Neural crest cell (in vitro differentiated cells): ENCODE measurements around the gene SLC7A7. TPM values are rescaled to one million over a fixed set of nuclear protein-coding genes. Genes with fewer than 3 reads are reported as not detected.

Experiments
- DNase-seq: peaks from one replicate; pipeline ENCODE4 v3.0.0; 2021; ENCODE audit warnings: low read depth, mixed read lengths, low spot score
- H3K27ac Mint-ChIP-seq: one replicate; pipeline ENCODE4 v1.8.0; 2021; ENCODE audit warnings: mild to moderate bottlenecking, mixed read lengths; ENCODE audit not compliant: unreplicated experiment
- H3K27me3 Mint-ChIP-seq: 2 replicates; pipeline ENCODE4 v1.8.0; 2021; ENCODE audit warnings: low read depth, mild to moderate bottlenecking, mixed read lengths
- H3K36me3 Mint-ChIP-seq: 2 replicates; pipeline ENCODE4 v1.8.0; 2021; ENCODE audit warnings: low read depth, mild to moderate bottlenecking, mixed read lengths
- H3K4me1 Mint-ChIP-seq: 2 replicates; pipeline ENCODE4 v1.8.0; 2021; ENCODE audit warnings: mixed read lengths
- H3K4me3 Mint-ChIP-seq: one replicate; pipeline ENCODE4 v1.8.0; 2021; ENCODE audit warnings: mild to moderate bottlenecking, mixed read lengths
- H3K9me3 Mint-ChIP-seq: 2 replicates; pipeline ENCODE4 v1.8.0; 2021; ENCODE audit warnings: mixed read lengths
- total RNA-seq: library from RNA; stranded (reverse); gene quantifications from 2 replicates; pipeline ENCODE4 v1.2.1, GENCODE V29; 2021
- TF ChIP-seq, protein P1 (sequence below): fragments of 200-600 bp; sonication (generic); conservative IDR thresholded peaks from 2 replicates; pipeline ENCODE4 v1.5.0; 2021; ENCODE audit warnings: antibody characterized with exemption, mild to moderate bottlenecking

The SLC7A7 gene
- total RNA-seq, 1 donor from 2014 or later = 0.54 TPM

- no peaks in the 10 kb centered on the region for H3K27me3 Mint-ChIP-seq
- peaks cover 21% of the 10 kb centered on the region for H3K36me3 Mint-ChIP-seq
- H3K9me3 Mint-ChIP-seq = no peaks in the 10 kb centered on the region
- no peak overlapping the region for H3K4me3 Mint-ChIP-seq
- H3K4me1 Mint-ChIP-seq = peaks cover 14% of the 10 kb centered on the region
- H3K27ac Mint-ChIP-seq = no peak overlapping the region
- TF ChIP-seq, protein P1, sequence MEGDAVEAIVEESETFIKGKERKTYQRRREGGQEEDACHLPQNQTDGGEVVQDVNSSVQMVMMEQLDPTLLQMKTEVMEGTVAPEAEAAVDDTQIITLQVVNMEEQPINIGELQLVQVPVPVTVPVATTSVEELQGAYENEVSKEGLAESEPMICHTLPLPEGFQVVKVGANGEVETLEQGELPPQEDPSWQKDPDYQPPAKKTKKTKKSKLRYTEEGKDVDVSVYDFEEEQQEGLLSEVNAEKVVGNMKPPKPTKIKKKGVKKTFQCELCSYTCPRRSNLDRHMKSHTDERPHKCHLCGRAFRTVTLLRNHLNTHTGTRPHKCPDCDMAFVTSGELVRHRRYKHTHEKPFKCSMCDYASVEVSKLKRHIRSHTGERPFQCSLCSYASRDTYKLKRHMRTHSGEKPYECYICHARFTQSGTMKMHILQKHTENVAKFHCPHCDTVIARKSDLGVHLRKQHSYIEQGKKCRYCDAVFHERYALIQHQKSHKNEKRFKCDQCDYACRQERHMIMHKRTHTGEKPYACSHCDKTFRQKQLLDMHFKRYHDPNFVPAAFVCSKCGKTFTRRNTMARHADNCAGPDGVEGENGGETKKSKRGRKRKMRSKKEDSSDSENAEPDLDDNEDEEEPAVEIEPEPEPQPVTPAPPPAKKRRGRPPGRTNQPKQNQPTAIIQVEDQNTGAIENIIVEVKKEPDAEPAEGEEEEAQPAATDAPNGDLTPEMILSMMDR = no peak
- DNase-seq = no peak
These were observed 42.5 kb downstream of the SLC7A7 start for GRCh38 chr14:22772725-22773124.

DNA sequence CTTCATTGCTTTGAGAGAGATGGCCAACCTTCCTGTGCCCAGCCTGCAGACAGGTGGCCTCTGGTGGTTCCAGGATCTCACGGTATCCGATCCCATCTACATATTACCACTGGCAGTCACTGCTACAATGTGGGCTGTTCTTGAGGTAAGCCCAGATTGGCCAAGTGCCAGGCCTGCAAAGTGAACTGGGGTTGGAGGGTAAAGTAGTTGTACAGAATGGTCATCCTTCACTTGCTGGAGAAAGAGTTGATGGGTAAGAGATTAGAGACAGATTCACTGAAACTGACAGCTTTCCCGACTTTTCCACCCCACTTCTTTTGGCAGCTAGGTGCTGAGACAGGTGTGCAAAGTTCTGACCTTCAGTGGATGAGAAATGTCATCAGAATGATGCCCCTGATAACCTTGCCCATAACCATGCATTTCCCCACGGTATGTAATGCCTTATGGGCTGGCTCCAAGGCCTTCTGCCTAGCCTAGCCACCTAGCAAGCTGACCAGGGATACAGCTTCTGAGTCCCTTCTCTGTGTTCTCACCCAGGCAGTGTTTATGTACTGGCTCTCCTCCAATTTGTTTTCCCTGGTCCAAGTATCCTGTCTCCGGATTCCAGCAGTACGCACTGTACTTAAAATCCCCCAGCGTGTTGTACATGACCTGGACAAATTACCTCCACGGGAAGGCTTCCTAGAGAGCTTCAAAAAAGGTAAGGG is 44.6 kb downstream of the SLC7A7 start:
- no peak overlapping the region for H3K27ac Mint-ChIP-seq
- no peaks in the 10 kb centered on the region for H3K27me3 Mint-ChIP-seq
- peaks cover 26% of the 10 kb centered on the region for H3K36me3 Mint-ChIP-seq
- H3K4me3 Mint-ChIP-seq = peak overlapping the region; percentile 53
- TF ChIP-seq, protein P1 = no peak
- H3K9me3 Mint-ChIP-seq = no peaks in the 10 kb centered on the region
- H3K4me1 Mint-ChIP-seq = peaks cover 28% of the 10 kb centered on the region
- DNase-seq = no peak

- Mint-ChIP-seq H3K9me3 (no peaks in the 10 kb centered on the region), H3K4me1 (peaks cover 34% of the 10 kb centered on the region), H3K27me3 (no peaks in the 10 kb centered on the region), H3K27ac (no peak overlapping the region), H3K4me3 (peak overlapping the region; percentile 73), H3K36me3 (peaks cover 23% of the 10 kb centered on the region)
- no peak for DNase-seq
- TF ChIP-seq, protein P1 = no peak
These were observed 45.9 kb downstream of the SLC7A7 start for GRCh38 chr14:22769369-22769768.

DNA sequence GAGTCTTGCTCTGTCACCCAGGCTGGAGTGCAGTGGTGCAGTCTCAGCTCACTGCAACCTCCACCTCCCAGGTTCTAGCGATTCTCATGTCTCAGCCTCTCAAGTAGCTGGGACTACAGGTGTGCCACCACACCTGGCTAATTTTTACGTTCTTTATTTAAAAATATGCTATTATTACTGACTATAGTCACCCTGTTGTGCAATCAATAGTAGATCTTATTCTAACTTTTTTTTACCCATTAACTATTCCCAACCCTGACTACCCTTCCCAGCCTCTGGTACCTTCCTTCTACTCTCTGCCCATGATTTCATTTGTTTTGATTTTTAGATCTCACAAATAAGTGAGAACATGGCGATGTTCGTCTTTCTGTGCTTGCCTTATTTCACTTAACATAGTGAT is 46.3 kb downstream of the SLC7A7 start:
- Mint-ChIP-seq H3K36me3 (peaks cover 23% of the 10 kb centered on the region), H3K27me3 (no peaks in the 10 kb centered on the region), H3K9me3 (no peaks in the 10 kb centered on the region), H3K27ac (no peak overlapping the region), H3K4me1 (peaks cover 34% of the 10 kb centered on the region), H3K4me3 (peak overlapping the region; percentile 73)
- TF ChIP-seq, protein P1 = no peak
- no peak for DNase-seq

DNA sequence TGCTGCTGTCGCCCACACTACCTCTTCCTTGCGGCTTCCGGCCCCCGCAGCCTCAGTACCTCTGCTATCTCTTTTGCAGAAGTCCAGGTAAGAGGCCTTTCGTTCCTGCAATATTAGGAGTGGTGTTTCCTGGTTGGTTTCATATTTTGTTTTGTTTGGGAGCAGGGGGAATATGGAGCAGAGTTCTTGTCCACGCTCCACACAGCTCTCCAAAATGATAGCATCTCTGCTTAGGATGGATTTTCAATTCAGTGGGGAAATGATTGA is 48.0 kb downstream of the SLC7A7 start:
- Mint-ChIP-seq H3K9me3 (peaks cover 2% of the 10 kb centered on the region), H3K36me3 (peaks cover 27% of the 10 kb centered on the region), H3K27me3 (no peaks in the 10 kb centered on the region), H3K4me3 (peak overlapping the region; percentile 87), H3K4me1 (peaks cover 34% of the 10 kb centered on the region), H3K27ac (peak overlapping the region; percentile 89)
- TF ChIP-seq, protein P1 = no peak
- DNase-seq = no peak
